WI38 (cell line): ENCODE measurements around the gene SCN5A.

Experiments used
- H3K4me3 ChIP-seq: 2 replicates; pipeline ENCODE4 v1.5.1; 2011; ENCODE audit warnings: low read depth, mild to moderate bottlenecking, control low read depth, low read length
- TF ChIP-seq, protein P1 (sequence below): IDR thresholded peaks from 2 replicates; pipeline ENCODE4 v1.5.1; 2012; ENCODE audit warnings: low read depth, mild to moderate bottlenecking, control low read depth, low read length

The SCN5A gene

DNA sequence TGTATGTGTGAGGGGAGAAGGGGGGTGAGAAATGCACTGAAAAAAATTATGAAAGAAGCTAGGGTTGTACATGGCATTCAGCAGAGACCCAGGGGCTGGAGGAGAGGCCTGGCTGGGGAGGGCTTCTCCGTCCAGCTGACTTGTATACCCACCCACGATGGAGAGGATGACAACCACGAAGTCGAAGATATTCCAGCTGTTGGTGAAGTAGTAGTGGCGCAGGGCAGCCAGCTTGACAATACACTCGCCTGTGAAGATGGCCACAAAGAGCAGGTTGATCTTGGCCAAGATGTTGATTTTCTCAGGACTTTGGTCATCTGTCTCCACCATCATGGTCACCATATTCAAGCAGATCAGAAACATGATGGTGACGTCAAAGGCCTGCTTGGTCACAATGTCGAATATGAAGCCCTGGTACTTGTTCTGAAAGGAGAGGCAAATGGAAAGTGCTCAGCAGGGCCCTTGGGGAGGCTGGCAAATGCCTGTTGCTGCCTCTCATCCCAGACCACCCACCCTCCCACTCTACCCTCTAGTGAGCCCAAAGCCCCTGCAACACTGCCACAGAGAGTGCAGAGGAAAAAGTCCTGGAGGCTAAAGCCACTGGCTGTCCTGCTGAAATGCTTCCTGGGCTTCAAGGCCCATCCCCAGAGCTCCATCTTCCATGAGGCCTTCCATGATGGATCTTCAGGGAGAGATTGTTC, 95.2 kb downstream of the SCN5A start:
- TF ChIP-seq, protein P1, sequence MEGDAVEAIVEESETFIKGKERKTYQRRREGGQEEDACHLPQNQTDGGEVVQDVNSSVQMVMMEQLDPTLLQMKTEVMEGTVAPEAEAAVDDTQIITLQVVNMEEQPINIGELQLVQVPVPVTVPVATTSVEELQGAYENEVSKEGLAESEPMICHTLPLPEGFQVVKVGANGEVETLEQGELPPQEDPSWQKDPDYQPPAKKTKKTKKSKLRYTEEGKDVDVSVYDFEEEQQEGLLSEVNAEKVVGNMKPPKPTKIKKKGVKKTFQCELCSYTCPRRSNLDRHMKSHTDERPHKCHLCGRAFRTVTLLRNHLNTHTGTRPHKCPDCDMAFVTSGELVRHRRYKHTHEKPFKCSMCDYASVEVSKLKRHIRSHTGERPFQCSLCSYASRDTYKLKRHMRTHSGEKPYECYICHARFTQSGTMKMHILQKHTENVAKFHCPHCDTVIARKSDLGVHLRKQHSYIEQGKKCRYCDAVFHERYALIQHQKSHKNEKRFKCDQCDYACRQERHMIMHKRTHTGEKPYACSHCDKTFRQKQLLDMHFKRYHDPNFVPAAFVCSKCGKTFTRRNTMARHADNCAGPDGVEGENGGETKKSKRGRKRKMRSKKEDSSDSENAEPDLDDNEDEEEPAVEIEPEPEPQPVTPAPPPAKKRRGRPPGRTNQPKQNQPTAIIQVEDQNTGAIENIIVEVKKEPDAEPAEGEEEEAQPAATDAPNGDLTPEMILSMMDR, result no peak
- H3K4me3 ChIP-seq, result no peak overlapping the region

DNA sequence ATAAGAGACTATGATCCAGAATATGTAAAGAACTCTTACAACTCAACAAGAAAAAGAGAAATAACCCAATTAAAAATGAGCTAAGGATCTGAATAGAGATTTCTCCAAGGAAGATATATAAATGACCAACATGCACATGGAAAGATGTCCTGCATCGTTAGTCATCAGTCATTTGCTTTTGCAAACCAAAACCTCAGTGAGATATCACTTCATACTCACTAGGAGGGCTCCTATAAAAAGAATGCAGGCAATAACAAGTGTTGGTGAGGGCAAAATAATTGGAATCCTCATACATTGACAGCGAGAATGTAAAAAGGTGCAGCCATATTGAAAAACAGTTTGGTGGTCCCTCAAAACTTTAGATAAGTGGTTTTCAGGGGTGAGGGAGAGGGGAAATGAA, 96.4 kb downstream of the SCN5A start:
- no peak overlapping the region for H3K4me3 ChIP-seq
- TF ChIP-seq, protein P1, result no peak

DNA sequence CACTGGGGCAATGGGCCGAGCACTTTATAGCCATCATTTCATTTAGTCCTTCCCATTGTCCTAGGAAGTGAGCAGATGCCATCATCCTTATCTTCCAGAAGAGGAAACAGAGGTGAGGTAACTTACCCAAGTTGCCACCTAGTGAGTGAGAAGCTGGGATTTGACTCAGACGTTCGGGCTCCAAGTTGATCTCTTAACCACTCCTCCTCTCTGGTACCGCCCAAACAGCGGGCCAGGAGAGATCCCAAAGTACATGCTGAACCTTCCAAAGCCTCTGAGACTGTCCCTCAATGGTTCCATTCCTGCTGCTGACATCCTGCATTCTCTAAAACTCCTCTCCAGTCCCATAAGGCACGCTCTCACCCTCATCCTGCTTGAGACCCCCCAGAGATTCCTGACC, 97.1 kb downstream of the SCN5A start:
- TF ChIP-seq, protein P1, result no peak
- no peak overlapping the region for H3K4me3 ChIP-seq

DNA sequence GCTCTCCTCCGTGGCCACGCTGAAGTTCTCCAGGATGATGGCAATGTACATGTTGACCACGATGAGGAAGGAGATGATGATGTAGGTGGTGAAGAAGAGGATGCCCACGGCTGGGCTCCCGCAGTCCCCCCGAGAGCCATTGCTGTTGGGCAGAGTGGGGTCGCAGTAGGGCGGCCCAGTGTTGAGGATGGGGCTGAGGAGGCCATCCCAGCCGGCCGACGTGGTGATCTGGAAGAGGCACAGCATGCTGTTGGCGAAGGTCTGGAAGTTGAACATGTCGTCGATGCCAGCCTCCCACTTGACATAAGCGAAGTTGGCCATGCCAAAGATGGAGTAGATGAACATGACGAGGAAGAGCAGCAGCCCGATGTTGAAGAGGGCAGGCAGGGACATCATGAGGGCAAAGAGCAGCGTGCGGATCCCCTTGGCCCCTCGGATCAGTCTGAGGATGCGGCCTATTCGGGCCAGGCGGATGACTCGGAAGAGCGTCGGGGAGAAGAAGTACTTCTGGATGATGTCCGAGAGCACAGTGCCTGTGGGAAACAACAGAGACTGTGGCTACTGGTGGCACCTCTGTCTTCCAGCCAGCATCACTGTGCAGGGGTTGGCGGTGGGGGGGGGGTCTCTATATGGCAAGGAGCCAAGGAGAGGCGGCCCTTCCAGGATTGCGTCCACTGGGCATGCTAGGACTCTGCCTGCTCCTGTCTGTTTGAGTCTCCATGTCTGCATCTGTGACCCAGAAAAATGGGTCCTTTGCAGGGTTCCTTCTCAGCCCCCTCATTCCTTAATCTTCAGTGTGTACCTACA, 98.3 kb downstream of the SCN5A start:
- no peak overlapping the region for H3K4me3 ChIP-seq
- TF ChIP-seq, protein P1, result no peak

DNA sequence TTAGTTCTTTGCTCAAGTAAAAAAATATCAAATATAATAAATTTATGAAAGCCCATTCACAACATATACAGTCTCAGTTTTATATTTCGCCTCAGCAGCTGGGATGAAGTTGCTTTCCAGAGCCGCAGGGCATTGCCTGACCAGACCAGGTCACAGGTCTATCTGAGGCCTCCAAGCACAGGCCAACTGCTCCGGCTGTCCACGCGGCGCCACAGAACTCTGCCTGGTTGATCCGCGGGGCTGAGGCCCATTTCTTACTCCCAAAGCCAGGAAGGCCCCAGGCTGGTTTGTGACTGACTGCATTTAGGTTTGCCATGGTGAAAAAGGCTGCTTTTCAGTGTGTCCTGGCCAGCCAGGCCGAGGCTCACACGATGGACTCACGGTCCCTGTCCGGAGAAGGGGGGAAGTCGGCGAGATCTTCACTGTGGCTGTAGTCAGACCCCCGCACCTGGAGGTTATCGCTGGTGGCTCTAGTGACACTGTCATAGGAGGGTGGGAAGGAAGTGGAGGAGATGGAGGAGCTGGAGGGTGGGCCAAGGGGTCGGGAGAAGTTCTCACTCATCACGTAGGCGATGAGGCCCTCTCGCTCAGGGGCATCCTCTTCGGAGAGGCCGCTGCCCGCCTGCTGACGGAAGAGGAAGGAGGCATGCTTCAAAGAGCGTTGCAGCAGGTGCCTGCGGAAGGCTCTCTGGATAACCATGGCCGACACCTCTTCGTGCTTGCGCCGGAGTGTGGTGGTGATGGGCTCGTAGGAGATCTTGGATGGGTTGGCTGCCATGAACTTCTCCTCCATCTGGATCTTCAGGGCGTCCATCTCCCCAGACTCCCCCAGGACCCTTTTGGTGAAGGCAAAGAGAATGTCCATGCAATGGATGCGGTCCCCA, 99.3 kb downstream of the SCN5A start:
- TF ChIP-seq, protein P1, result no peak
- no peak overlapping the region for H3K4me3 ChIP-seq

DNA sequence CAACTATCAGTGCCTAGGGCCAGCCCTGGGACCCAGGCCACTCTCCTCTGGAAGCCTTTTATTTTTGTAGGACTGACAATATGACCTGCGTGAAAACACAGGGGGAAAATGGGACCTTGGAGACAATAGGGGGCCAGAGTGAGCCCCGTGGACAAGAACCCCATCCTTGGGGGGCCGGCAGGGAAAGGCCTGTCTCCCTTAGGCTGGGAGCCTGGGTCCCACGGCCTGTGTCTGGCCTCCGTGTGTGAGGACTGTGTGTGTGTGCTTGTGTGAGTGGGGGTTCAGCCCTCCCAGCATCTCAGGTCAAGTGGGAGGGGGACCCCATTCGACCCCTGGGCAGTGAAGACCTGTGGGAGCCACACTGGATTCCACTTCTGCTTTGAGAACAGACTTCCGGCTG, 100.0 kb downstream of the SCN5A start:
- H3K4me3 ChIP-seq, result no peak overlapping the region
- TF ChIP-seq, protein P1, result no peak
